ENCODE measurements around the gene TMLHE.

GRCh38 chrX:155632431-155633100 is 19.8 kb upstream of the TMLHE start:
- TF ChIP-seq POLR2AphosphoS5 (IDR thresholded peaks at IDR 0.05), result no peak
- TF ChIP-seq POLR2A (IDR thresholded peaks at IDR 0.05), result no peak
- TF ChIP-seq CTCF (IDR thresholded peaks at IDR 0.05), result no peak
- no peak for TF ChIP-seq EP300 (IDR thresholded peaks at IDR 0.05)
